Measurements from ENCODE around the gene CNTN5.
"Not testable (repeated sequence)": the region's sequence is repeated elsewhere in the genome, so short reads cannot be mapped to it uniquely, and the experiment has no call there.

CNTN5 gene

DNA sequence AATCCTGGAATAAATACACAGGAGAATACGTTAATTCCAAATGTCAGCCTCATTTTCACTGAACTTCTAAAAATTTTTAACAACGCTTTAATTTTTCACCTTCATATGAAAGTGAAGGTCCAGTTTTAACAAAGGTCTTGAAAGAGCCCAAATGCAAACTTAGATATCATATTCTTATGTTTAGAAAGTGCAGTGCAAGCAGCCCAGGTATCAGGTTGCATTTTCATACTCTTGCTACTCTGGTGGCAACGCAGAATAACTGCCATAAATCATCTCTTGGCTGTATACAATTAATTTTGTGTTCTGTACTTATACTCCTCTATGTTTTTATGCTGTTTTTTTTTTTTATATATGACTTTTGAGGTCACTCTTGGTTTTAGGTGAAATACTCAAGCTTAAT lies 1169.6 kb downstream of the CNTN5 start:
- DNase-seq = no peak

GRCh38 chr11:100192181-100192580 lies 1171.4 kb downstream of the CNTN5 start:
- DNase-seq = no peak

GRCh38 chr11:100203789-100204188 lies 1183.0 kb downstream of the CNTN5 start:
- DNase-seq = no peak

DNA sequence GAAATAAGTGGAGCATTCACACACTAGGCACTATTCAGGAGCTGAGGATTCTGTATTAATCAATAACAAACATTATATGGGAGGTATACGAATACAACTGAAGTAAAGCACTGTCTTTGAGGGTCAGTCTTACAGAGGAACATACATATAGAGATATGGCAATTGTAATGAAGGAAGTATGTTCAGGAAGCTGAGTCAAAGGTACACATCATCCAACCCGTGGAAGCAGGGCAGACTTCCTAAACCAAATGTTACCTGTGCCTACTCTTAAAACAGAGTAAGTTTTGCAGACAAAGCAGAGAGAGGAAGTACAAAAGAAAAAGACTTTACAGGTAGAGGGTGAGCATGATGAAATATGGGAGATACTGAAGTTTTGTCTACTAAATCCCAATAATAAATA lies 1185.2 kb downstream of the CNTN5 start:
- DNase-seq = no peak

GRCh38 chr11:100208207-100208606 lies 1187.5 kb downstream of the CNTN5 start:
- no peak for DNase-seq

DNA sequence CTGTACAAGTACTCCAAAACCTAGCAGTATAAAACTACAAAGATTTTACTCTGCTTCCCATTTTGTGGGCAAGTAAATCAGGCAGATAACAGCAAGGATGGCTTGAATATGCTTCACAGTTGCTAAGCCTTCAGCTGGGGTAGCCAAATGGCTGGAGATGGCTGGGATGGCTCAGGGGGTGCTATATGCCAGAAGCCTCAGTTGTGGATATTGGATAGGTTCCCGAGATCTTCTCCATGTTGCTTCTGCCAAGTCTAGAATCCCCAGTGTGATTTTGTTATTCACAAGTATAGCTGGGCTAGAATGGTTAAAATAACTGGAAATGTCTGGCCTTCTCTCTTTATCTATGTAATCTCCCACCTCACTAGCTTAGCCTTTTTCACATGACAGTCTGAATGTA lies 1194.0 kb downstream of the CNTN5 start:
- DNase-seq = no peak

GRCh38 chr11:100220801-100221200 lies 1200.1 kb downstream of the CNTN5 start:
- no peak for DNase-seq

DNA sequence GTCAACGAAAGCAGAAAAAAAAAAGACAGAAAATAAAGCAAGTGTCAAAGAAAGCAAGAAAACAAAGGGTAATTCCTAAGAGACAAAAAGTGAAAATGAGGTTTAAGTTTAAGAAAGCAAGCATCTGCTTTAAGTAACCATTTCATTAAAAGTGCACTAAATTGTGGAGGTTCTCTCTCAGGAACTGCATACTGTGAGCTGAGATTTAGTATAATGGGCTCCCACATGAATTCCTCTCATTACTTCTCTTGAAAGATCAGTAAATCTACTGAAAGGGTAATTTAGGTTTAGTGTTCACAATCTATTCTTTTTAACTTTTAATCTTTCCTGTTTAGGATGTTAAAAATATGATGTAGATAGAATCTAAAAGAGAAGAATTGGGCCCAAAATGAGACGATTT lies 1201.0 kb downstream of the CNTN5 start:
- DNase-seq = no peak

DNA sequence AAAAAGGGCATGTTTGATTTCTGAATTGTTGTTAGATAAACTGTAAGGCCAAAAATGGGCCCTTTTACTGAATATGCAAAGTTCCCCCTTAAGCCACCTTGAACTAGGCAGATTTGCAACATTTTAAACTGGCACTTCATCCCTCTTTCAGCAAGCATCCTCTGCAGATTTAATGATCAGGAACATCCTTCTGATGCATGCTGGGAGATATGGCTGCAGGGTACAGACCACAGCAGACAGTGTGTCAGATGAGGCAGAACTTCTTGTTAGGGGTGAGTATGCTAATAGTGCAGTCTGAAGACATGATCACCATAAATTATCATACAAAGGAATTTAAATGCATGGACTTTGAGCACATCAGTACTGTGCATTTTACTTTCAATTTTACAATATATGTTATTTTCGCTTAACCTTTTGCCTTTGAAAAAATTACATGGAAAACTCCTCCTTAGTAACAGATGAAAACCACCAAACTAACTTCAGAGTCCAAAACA lies 1203.8 kb downstream of the CNTN5 start:
- no peak for DNase-seq

- no peak for DNase-seq
Measured at GRCh38 chr11:100229086-100229485, 1208.3 kb downstream of the CNTN5 start.

GRCh38 chr11:100232006-100232405 lies 1211.3 kb downstream of the CNTN5 start:
- no peak for DNase-seq

- no peak for DNase-seq
Measured at GRCh38 chr11:100235085-100235484, 1214.3 kb downstream of the CNTN5 start.

DNA sequence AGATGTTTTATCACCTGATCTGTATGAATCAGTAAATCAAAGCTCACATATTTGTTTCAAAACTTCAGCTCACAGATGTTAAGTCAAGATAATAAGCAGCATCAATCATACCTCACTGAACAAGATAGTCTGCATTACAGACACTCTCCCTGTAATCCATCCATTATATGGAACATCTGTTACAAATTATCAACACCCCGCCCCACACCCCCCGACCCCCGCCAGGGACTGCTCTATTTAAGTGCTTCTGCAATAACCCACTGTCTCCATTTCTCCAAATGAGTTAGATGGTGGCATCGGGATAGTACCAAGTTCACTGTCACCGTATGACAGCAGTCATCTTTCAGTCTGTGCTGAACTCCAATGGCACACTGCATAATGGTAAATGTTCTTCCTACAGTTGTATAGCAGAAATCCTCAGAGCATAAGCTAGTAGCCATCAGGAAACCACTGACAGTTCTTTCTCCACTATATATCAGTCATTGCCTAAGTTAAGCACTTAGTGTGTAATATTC lies 1219.3 kb downstream of the CNTN5 start:
- DNase-seq = no peak

GRCh38 chr11:100247704-100248103 lies 1227.0 kb downstream of the CNTN5 start:
- no peak for DNase-seq

DNA sequence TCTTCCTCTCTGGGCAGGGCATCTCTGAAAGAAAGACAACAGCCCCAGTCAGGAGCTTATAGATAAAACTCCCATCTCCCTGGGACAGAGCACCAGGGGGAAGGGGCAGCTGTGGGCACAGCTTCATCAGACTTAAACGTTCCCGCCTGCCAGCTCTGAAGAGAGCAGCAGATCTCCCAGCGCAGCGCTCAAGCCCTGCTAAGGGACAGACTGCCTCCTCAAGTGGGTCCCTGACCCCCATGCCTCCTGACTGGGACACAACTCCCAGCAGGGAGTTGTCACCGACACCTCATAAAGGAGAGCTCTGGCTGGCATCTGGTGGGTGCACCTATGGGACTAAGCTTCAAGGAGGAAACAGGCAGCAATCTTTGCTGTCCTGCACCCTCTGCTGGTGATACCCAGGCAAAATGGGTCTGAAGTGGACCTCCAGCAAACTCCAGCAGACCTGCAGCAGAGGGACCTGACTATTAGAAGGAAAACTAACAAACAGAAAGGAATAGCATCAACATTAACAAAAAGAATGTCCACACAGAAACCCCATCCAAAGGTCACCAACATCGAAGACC lies 1236.6 kb downstream of the CNTN5 start:
- DNase-seq = not testable (repeated sequence)

GRCh38 chr11:100269516-100269915 lies 1248.8 kb downstream of the CNTN5 start:
- DNase-seq = no peak

- DNase-seq = no peak
Measured at GRCh38 chr11:100273066-100273815, 1252.5 kb downstream of the CNTN5 start.

- not testable (repeated sequence) for DNase-seq
Measured at GRCh38 chr11:100274466-100274865, 1253.7 kb downstream of the CNTN5 start.

GRCh38 chr11:100294748-100295147 lies 1274.0 kb downstream of the CNTN5 start:
- DNase-seq = no peak

GRCh38 chr11:100296051-100296679 lies 1275.4 kb downstream of the CNTN5 start:
- DNase-seq = no peak

DNA sequence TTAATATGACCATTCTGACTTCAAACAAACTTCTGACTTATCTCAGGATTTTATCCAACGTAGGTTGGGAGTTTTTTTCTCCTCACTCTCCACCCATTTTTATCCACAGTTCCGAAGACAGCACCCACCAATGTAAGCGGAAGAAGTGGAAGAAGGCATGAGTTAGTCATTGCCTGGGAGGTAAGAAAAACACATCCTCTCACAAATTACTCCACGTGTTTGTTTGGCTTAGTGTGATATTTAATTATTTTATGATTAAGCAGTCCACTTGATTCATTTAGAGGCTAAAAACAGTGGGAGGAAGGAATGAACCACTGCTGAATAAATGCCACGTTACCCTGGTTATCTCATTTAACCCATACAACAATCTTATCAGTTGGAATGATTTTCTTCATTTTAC lies 1276.8 kb downstream of the CNTN5 start:
- no peak for DNase-seq

GRCh38 chr11:100302824-100303223 lies 1282.1 kb downstream of the CNTN5 start:
- no peak for DNase-seq

GRCh38 chr11:100303897-100304296 lies 1283.1 kb downstream of the CNTN5 start:
- no peak for DNase-seq

Measured in hypothalamus (tissue), 51 donors.